ENCODE measurements around the gene GRM3. TPM values are rescaled to one million over a fixed set of nuclear protein-coding genes. Genes with fewer than 3 reads are reported as not detected.

GRM3 gene
- polyA plus RNA-seq, 2 of the 4 experiments (the other 2 are of a cell fraction): not detected

- TF ChIP-seq ELK1 (IDR thresholded peaks at IDR 0.05; ENCODE audit: low read depth, low read length) (no peak), CBX8 (IDR thresholded peaks at IDR 0.05) (no peak), ESRRA (IDR thresholded peaks at IDR 0.05; ENCODE audit: borderline replicate concordance, low read length) (no peak), HDAC2 (IDR thresholded peaks at IDR 0.05) (no peak), PHF8 (IDR thresholded peaks at IDR 0.05; ENCODE audit: borderline replicate concordance, low read depth) (no peak), SREBF2 (IDR thresholded peaks at IDR 0.05) (no peak), TFCP2L1 (CRISPR knock-in tag; IDR thresholded peaks at IDR 0.05) (no peak), ZNF302 (CRISPR knock-in tag; IDR thresholded peaks at IDR 0.05) (no peak)
These were observed 122.2 kb downstream of the GRM3 start (continued) for GRCh38 chr7:86765931-86766330.

GRCh38 chr7:86768394-86768793, 124.7 kb downstream of the GRM3 start:
- no peak overlapping the region for H3K4me3 ChIP-seq
- H3K4me1 ChIP-seq: no peaks in the 10 kb centered on the region
- POLR2A ChIA-PET: no interaction called here
- no peak overlapping the region for H3K4me2 ChIP-seq
- no peak for TF ChIP-seq CBX2 (IDR thresholded peaks at IDR 0.05; ENCODE audit: borderline replicate concordance, low read depth)
- no peak for TF ChIP-seq FOSL2 (IDR thresholded peaks at IDR 0.05)
- TF ChIP-seq FOSL2 (CRISPR knock-in tag; IDR thresholded peaks at IDR 0.05): no peak
- no peak for TF ChIP-seq NPAS2 (CRISPR knock-in tag; IDR thresholded peaks at IDR 0.05; ENCODE audit: borderline replicate concordance)
- no peak for TF ChIP-seq SREBF2 (IDR thresholded peaks at IDR 0.05)
- TF ChIP-seq NFE2L2 (conservative IDR thresholded peaks at IDR 0.05; ENCODE audit: low read length): no peak
- TF ChIP-seq PBX3 (IDR thresholded peaks at IDR 0.05): no peak
- no peak for TF ChIP-seq POLR2AphosphoS2 (conservative IDR thresholded peaks at IDR 0.05; ENCODE audit: low read length)
- TF ChIP-seq JUN (IDR thresholded peaks at IDR 0.05): no peak
- no peak for TF ChIP-seq JUNB (IDR thresholded peaks at IDR 0.05)
- TF ChIP-seq MAFK (IDR thresholded peaks at IDR 0.05; ENCODE audit: partially characterized antibody): no peak
- no peak for TF ChIP-seq EHF (CRISPR knock-in tag; IDR thresholded peaks at IDR 0.05)
- TF ChIP-seq MYC (IDR thresholded peaks at IDR 0.05; ENCODE audit: borderline replicate concordance, low read length): no peak
- ATAC-seq (no peak), FAIRE-seq (no peak), DNase-seq (ENCODE audit: low read depth in 1 of 2, low spot score in 1 of 2) (no peak)
- no peaks in the 10 kb centered on the region for H3K9me3 ChIP-seq
- CTCF ChIA-PET: no interaction called here
- WGBS (ENCODE audit: missing lambda C conversion rate): 0% methylated on average over 1 of the region's 1 CpG
- no peak overlapping the region for H3K27ac ChIP-seq

- WGBS (ENCODE audit: missing lambda C conversion rate): 10% methylated on average over 4 of the region's 4 CpGs
- no peak for TF ChIP-seq MYC (IDR thresholded peaks at IDR 0.05; ENCODE audit: borderline replicate concordance, low read length)
- no peak for TF ChIP-seq EHMT2 (IDR thresholded peaks at IDR 0.05; ENCODE audit: low read depth)
- no peak for TF ChIP-seq MAZ (IDR thresholded peaks at IDR 0.05; ENCODE audit: borderline replicate concordance, low read depth, low read length)
- TF ChIP-seq PBX3 (IDR thresholded peaks at IDR 0.05): no peak
- no peak for TF ChIP-seq HOXB5 (CRISPR knock-in tag; IDR thresholded peaks at IDR 0.05)
- TF ChIP-seq EP300 (IDR thresholded peaks at IDR 0.05): no peak
- no peak for TF ChIP-seq MAX (IDR thresholded peaks at IDR 0.05)
- no peak for TF ChIP-seq HDAC2 (IDR thresholded peaks at IDR 0.05)
- TF ChIP-seq MAFK (IDR thresholded peaks at IDR 0.05; ENCODE audit: partially characterized antibody): no peak
- TF ChIP-seq BHLHE40 (IDR thresholded peaks at IDR 0.05; ENCODE audit: low read depth, low read length): no peak
- TF ChIP-seq USF2 (IDR thresholded peaks at IDR 0.05): no peak
- TF ChIP-seq ZFP36 (IDR thresholded peaks at IDR 0.05; ENCODE audit: borderline replicate concordance, partially characterized antibody): no peak
- no peak for TF ChIP-seq REST (IDR thresholded peaks at IDR 0.05)
- TF ChIP-seq CBX8 (IDR thresholded peaks at IDR 0.05): no peak
These were observed 125.5 kb downstream of the GRM3 start for GRCh38 chr7:86768967-86769760.

More at GRCh38 chr7:86768967-86769760, 125.5 kb downstream of the GRM3 start:
- Histone ChIP-seq H3K9me3 (no peaks in the 10 kb centered on the region), H3K27ac (no peak overlapping the region), H3K4me3 (no peak overlapping the region), H3K4me2 (no peak overlapping the region), H3K4me1 (no peaks in the 10 kb centered on the region)
- ATAC-seq (no peak), FAIRE-seq (no peak), DNase-seq (ENCODE audit: low read depth in 1 of 2, low spot score in 1 of 2) (no peak)
- POLR2A ChIA-PET: no interaction called here
- CTCF ChIA-PET: no interaction called here

All from A549 (cell line).